ENCODE data around the gene DAB2IP. TPM values are rescaled to one million over a fixed set of nuclear protein-coding genes. Genes with fewer than 3 reads are reported as not detected.

DAB2IP gene
- total RNA-seq, 1 donor from 2014 or later = 71.6 TPM

GRCh38 chr9:121767171-121767769, 115.8 kb downstream of the DAB2IP start:
- DNase-seq (ENCODE audit: low spot score in 2 of 2) = no peak
- H3K36me3 ChIP-seq = peaks cover 60 to 71% of the 10 kb centered on the region in 2 donors
- H3K9me3 ChIP-seq = no peaks in the 10 kb centered on the region
- no peak overlapping the region for H3K4me3 ChIP-seq
- intact Hi-C loops (cut with DNase I) = no loop called here
- peak overlapping the region; percentile 68 to 83 for H3K27ac ChIP-seq
- H3K27me3 ChIP-seq = no peaks in the 10 kb centered on the region
- TF ChIP-seq CTCF (IDR thresholded peaks at IDR 0.05) = no peak
- peaks cover 26 to 41% of the 10 kb centered on the region in 2 donors for H3K4me1 ChIP-seq

GRCh38 chr9:121768416-121769015, 117.1 kb downstream of the DAB2IP start:
- no peak for DNase-seq (ENCODE audit: low spot score in 2 of 2)

GRCh38 chr9:121769939-121770338, 118.5 kb downstream of the DAB2IP start:
- Histone ChIP-seq H3K9me3 (no peaks in the 10 kb centered on the region), H3K27ac (peak overlapping the region; percentile 82 to 94), H3K4me3 (no peak overlapping the region), H3K27me3 (no peaks in the 10 kb centered on the region), H3K4me1 (peaks cover 32 to 46% of the 10 kb centered on the region in 2 donors), H3K36me3 (peaks cover 51 to 65% of the 10 kb centered on the region in 2 donors)
- intact Hi-C loops (cut with DNase I) = loop anchor here (5.0 kb wide), 2 partner anchors 68 to 217 kb away; no protein-coding TSS in a partner anchor
- DNase-seq (ENCODE audit: low spot score in 2 of 2) = no peak
- TF ChIP-seq CTCF (IDR thresholded peaks at IDR 0.05) = no peak

More at GRCh38 chr9:121768416-121769015, 117.1 kb downstream of the DAB2IP start:
- no peak overlapping the region for H3K4me3 ChIP-seq
- no peaks in the 10 kb centered on the region for H3K9me3 ChIP-seq
- H3K27ac ChIP-seq = peak overlapping the region; percentile 68 to 83
- no peak for TF ChIP-seq CTCF (IDR thresholded peaks at IDR 0.05)
- H3K4me1 ChIP-seq = peaks cover 38 to 52% of the 10 kb centered on the region in 2 donors
- no peaks in the 10 kb centered on the region for H3K27me3 ChIP-seq
- peaks cover 51 to 64% of the 10 kb centered on the region in 2 donors for H3K36me3 ChIP-seq
- intact Hi-C loops (cut with DNase I) = no loop called here

GRCh38 chr9:121770415-121771273, 119.2 kb downstream of the DAB2IP start:
- H3K4me1 ChIP-seq = peaks cover 32 to 39% of the 10 kb centered on the region in 2 donors
- H3K4me3 ChIP-seq = no peak overlapping the region
- H3K9me3 ChIP-seq = no peaks in the 10 kb centered on the region
- no peak for TF ChIP-seq CTCF (IDR thresholded peaks at IDR 0.05)
- H3K27ac ChIP-seq = peak overlapping the region; percentile 82 to 94
- DNase-seq (ENCODE audit: low spot score in 2 of 2) = no peak
- H3K36me3 ChIP-seq = peaks cover 58 to 71% of the 10 kb centered on the region in 2 donors
- H3K27me3 ChIP-seq = no peaks in the 10 kb centered on the region
- intact Hi-C loops (cut with DNase I) = loop anchor here (5.0 kb wide), 2 partner anchors 68 to 217 kb away; no protein-coding TSS in a partner anchor

GRCh38 chr9:121771418-121771817, 120.0 kb downstream of the DAB2IP start:
- no peak for DNase-seq (ENCODE audit: low spot score in 2 of 2)
- H3K4me3 ChIP-seq = no peak overlapping the region
- intact Hi-C loops (cut with DNase I) = loop anchor here (5.0 kb wide), 2 partner anchors 69 to 216 kb away; no protein-coding TSS in a partner anchor

More at GRCh38 chr9:121771418-121771817, 120.0 kb downstream of the DAB2IP start:
- Histone ChIP-seq H3K4me1 (peaks cover 32 to 38% of the 10 kb centered on the region in 2 donors), H3K36me3 (peaks cover 60 to 73% of the 10 kb centered on the region in 2 donors), H3K27ac (peak overlapping the region; percentile 82 to 94), H3K9me3 (no peaks in the 10 kb centered on the region), H3K27me3 (no peaks in the 10 kb centered on the region)
- no peak for TF ChIP-seq CTCF (IDR thresholded peaks at IDR 0.05)
